Eye (tissue), 1 donor: Measurements from ENCODE around the gene TK2.
A peak's percentile ranks its signal among the peaks of the same experiment; 100 is the strongest.
"Not testable (repeated sequence)": the region's sequence is repeated elsewhere in the genome, so short reads cannot be mapped to it uniquely, and the experiment has no call there.

Experiments used
- DNase-seq: peaks from one replicate; pipeline ENCODE4 v3.0.0-alpha.2; 2015

The TK2 gene

GRCh38 chr16:66480265-66481080 is 69.4 kb downstream of the TK2 start:
- DNase-seq: no peak

- no peak for DNase-seq
Observed at GRCh38 chr16:66479661-66480264, 70.2 kb downstream of the TK2 start.

GRCh38 chr16:66478733-66479511 is 71.0 kb downstream of the TK2 start:
- peak; percentile 44 for DNase-seq

GRCh38 chr16:66477028-66477515 is 72.8 kb downstream of the TK2 start:
- DNase-seq: no peak

- DNase-seq: no peak
Observed at GRCh38 chr16:66476328-66477027, 73.4 kb downstream of the TK2 start.

- DNase-seq: no peak
Observed at GRCh38 chr16:66475232-66475631, 74.7 kb downstream of the TK2 start.

GRCh38 chr16:66474750-66475199 is 75.1 kb downstream of the TK2 start:
- DNase-seq: no peak

- no peak for DNase-seq
Observed at GRCh38 chr16:66473654-66474519, 76.0 kb downstream of the TK2 start.

- DNase-seq: no peak
Observed at GRCh38 chr16:66473051-66473571, 76.8 kb downstream of the TK2 start.

GRCh38 chr16:66471716-66472393 is 78.1 kb downstream of the TK2 start:
- no peak for DNase-seq

GRCh38 chr16:66471264-66471663 is 78.7 kb downstream of the TK2 start:
- DNase-seq: no peak

GRCh38 chr16:66470556-66470955 is 79.4 kb downstream of the TK2 start:
- DNase-seq: no peak

GRCh38 chr16:66469947-66470546 is 79.9 kb downstream of the TK2 start:
- DNase-seq: no peak

- no peak for DNase-seq
Observed at GRCh38 chr16:66469291-66469946, 80.5 kb downstream of the TK2 start.

GRCh38 chr16:66468321-66468965 is 81.5 kb downstream of the TK2 start:
- DNase-seq: no peak

GRCh38 chr16:66467611-66468010 is 82.3 kb downstream of the TK2 start:
- no peak for DNase-seq

GRCh38 chr16:66466636-66467035 is 83.3 kb downstream of the TK2 start:
- not testable (repeated sequence) for DNase-seq

- not testable (repeated sequence) for DNase-seq
Observed at GRCh38 chr16:66465946-66466345, 84.0 kb downstream of the TK2 start.

- DNase-seq: no peak
Observed at GRCh38 chr16:66462912-66463311, 87.0 kb downstream of the TK2 start.
